BLaER1 treated with 17β-estradiol and CSF1 and Interleukin-3, amounts not matched to agents 10 nM and 100 nM (cell line): ENCODE measurements around the gene LOXL3.
A peak's percentile ranks its signal among the peaks of the same experiment; 100 is the strongest.

ENCODE experiments used
- H3K27ac ChIP-seq, 11 experiments: shearing (Covaris generic); formaldehyde crosslinking; 2 replicates each; pipeline ENCODE4 v1.8.1; 2022
- H3K27me3 ChIP-seq, 11 experiments: shearing (Covaris generic); formaldehyde crosslinking; 2 replicates each; pipeline ENCODE4 v1.8.1; 2022
- H3K36me3 ChIP-seq, 11 experiments: shearing (Covaris generic); formaldehyde crosslinking; 2 replicates each; pipeline ENCODE4 v1.8.1; 2022
- H3K4me1 ChIP-seq, 10 experiments: shearing (Covaris generic); formaldehyde crosslinking; 2 replicates each; pipeline ENCODE4 v1.8.1; 2022
- H3K4me2 ChIP-seq, 11 experiments: shearing (Covaris generic); formaldehyde crosslinking; 2 replicates each; pipeline ENCODE4 v1.8.1; 2022
- H3K4me3 ChIP-seq, 10 experiments: shearing (Covaris generic); formaldehyde crosslinking; 2 replicates each; pipeline ENCODE4 v1.8.1; 2022
- H3K9ac ChIP-seq, 11 experiments: shearing (Covaris generic); formaldehyde crosslinking; 2 replicates each; pipeline ENCODE4 v1.8.1; 2022
- H3K9me3 ChIP-seq, 11 experiments: shearing (Covaris generic); formaldehyde crosslinking; replicated peaks in 1 of 11; 2 replicates each; pipeline ENCODE4 v1.8.1; 2022
- H4K20me1 ChIP-seq, 11 experiments: shearing (Covaris generic); formaldehyde crosslinking; 2 replicates each; pipeline ENCODE4 v1.8.1; 2022
- Cebpa-rat ChIP-seq, 11 experiments: shearing (Covaris generic); IDR thresholded peaks; 2 replicates each; pipeline ENCODE4 v1.8.1; 2022

The LOXL3 gene

GRCh38 chr2:74505448-74506246 is 48.1 kb downstream of the LOXL3 start:
- Histone ChIP-seq H3K27me3 (peaks cover 49 to 83% (median 79%) of the 10 kb centered on the region in 11 experiments), H3K4me1 (peaks cover 28 to 61% (median 42%) of the 10 kb centered on the region in 10 experiments), H3K9ac (peak overlapping the region in 4 of 11 experiments; percentile 15 to 96 (median 40); a peak in 3 of 22 replicates), H3K4me2 (peak overlapping the region; percentile 81 to 100 (median 95)), H3K27ac (no peak overlapping the region), H3K4me3 (peak overlapping the region in 7 of 10 experiments; percentile 19 to 80 (median 73); a peak in 11 of 20 replicates), H3K9me3 (no peaks in the 10 kb centered on the region), H3K36me3 (peaks cover 11 to 24% (median 18%) of the 10 kb centered on the region in 11 experiments; a peak in 21 of 22 replicates), H4K20me1 (peaks cover 0 to 28% (median 5%) of the 10 kb centered on the region in 11 experiments; a peak in 9 of 22 replicates)
- no peak for TF ChIP-seq Cebpa-rat (IDR thresholded peaks at IDR 0.05)

DNA sequence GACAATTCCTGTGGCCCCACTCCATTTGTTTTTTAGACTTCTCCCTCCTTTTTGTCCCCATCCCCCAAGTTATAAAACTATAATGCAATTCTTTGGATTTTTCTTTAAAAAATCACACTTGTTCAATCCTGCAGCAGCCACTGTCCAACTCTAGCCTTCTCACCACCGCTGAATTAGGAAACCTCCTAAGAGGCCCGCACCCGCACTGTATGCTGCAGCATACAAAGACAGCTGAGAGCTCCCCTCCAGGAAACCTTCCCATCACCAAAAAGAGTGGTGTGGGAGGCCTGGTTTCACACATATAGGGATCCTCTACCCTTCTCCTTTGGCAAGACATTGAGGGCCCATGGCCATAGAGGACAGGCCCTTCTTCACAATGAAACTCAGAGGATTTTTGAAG is 49.2 kb downstream of the LOXL3 start:
- Histone ChIP-seq H3K36me3 (peaks cover 11 to 24% (median 18%) of the 10 kb centered on the region in 11 experiments; a peak in 21 of 22 replicates), H3K27ac (no peak overlapping the region), H3K4me2 (peak overlapping the region in 4 of 11 experiments; percentile 94 to 100 (median 98); a peak in 6 of 22 replicates), H3K4me3 (peak overlapping the region in 2 of 10 experiments; percentile 51 to 53; a peak in 3 of 20 replicates), H3K27me3 (peaks cover 49 to 83% (median 79%) of the 10 kb centered on the region in 11 experiments), H3K9ac (no peak overlapping the region), H4K20me1 (peaks cover 0 to 38% (median 7%) of the 10 kb centered on the region in 11 experiments; a peak in 11 of 22 replicates), H3K9me3 (no peaks in the 10 kb centered on the region), H3K4me1 (peaks cover 28 to 61% (median 42%) of the 10 kb centered on the region in 10 experiments)
- TF ChIP-seq Cebpa-rat (IDR thresholded peaks at IDR 0.05) = no peak

DNA sequence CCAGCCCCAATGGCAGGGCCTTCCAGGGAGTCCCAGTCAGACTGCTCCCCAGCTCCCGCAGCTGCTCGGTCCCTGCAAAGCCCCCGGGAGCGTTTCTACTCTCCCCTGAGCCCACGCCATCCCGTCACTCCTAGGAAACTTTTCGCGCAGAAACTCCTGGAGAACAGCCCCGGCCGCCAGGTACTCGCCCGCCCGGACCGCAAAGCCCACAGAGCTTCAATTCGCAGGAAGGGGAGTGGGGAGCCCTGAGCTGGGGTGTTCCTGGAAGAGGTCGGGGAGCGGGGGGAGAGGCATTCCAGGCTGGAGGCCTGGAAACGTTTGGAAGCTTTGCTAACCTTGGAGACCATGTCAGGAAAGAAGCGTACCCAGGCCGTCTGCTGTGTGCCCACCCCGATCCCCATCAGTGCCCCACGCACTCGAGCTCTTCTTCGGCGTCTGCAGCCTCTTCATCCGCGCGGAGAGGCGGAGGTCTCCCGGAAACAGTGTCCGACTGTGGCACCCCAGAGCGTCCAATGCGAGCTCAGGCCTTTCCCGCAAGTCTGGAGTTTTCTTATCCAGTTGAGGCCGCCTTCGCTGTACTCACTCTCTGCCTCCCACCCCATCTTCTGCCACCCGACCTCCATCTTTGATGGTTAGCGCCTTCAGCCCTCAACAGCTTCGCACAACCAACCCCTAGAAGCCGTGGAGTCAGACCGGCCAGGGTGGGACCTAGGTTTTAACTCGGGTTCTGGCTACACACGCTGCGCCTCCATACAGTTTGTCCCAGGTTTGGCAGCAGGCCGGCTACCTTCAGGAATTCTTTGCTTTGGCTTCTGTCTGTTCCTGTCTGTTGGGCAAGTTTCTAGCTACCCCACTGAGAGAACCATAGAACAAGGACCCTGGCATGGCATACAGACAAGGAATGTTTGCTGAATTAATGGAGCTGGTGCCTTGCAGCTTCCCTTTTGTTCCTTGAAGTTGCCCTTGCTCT is 50.0 kb downstream of the LOXL3 start:
- H3K27ac ChIP-seq = peak overlapping the region in 4 of 11 experiments; percentile 52 to 80 (median 67); a peak in 7 of 22 replicates
- peak overlapping the region in 8 of 10 experiments; percentile 3 to 65 (median 44); a peak in 12 of 20 replicates for H3K4me3 ChIP-seq

GRCh38 chr2:74502720-74503505 is 50.8 kb downstream of the LOXL3 start:
- peak overlapping the region in 9 of 10 experiments; percentile 3 to 65 (median 37); a peak in 13 of 20 replicates for H3K4me3 ChIP-seq
- H3K9ac ChIP-seq = peak overlapping the region in 6 of 11 experiments; percentile 2 to 84 (median 61); a peak in 9 of 22 replicates
- TF ChIP-seq Cebpa-rat (IDR thresholded peaks at IDR 0.05) = no peak
- H3K36me3 ChIP-seq = peaks cover 11 to 24% (median 18%) of the 10 kb centered on the region in 11 experiments; a peak in 21 of 22 replicates
- H3K4me2 ChIP-seq = peak overlapping the region; percentile 25 to 100 (median 67)
- H4K20me1 ChIP-seq = peaks cover 0 to 49% (median 13%) of the 10 kb centered on the region in 11 experiments; a peak in 12 of 22 replicates
- H3K27me3 ChIP-seq = peaks cover 65 to 83% (median 80%) of the 10 kb centered on the region in 11 experiments
- peaks cover 22 to 65% (median 37%) of the 10 kb centered on the region in 10 experiments for H3K4me1 ChIP-seq
- peak overlapping the region in 4 of 11 experiments; percentile 52 to 80 (median 67); a peak in 7 of 22 replicates for H3K27ac ChIP-seq
- H3K9me3 ChIP-seq = peaks cover 0 to 10% (median 0%) of the 10 kb centered on the region in 11 experiments; a peak in 1 of 22 replicates

More for the DNA sequence above, 50.0 kb downstream of the LOXL3 start:
- H3K9ac ChIP-seq = peak overlapping the region in 4 of 11 experiments; percentile 60 to 84 (median 70); a peak in 8 of 22 replicates
- H3K27me3 ChIP-seq = peaks cover 56 to 83% (median 80%) of the 10 kb centered on the region in 11 experiments
- H4K20me1 ChIP-seq = peaks cover 0 to 46% (median 10%) of the 10 kb centered on the region in 11 experiments; a peak in 11 of 22 replicates
- TF ChIP-seq Cebpa-rat (IDR thresholded peaks at IDR 0.05) = no peak
- peaks cover 0 to 7% (median 0%) of the 10 kb centered on the region in 11 experiments; a peak in 1 of 22 replicates for H3K9me3 ChIP-seq
- H3K4me2 ChIP-seq = peak overlapping the region; percentile 25 to 100 (median 67); a peak in 20 of 22 replicates
- H3K4me1 ChIP-seq = peaks cover 28 to 61% (median 42%) of the 10 kb centered on the region in 10 experiments
- peaks cover 11 to 24% (median 18%) of the 10 kb centered on the region in 11 experiments; a peak in 21 of 22 replicates for H3K36me3 ChIP-seq

DNA sequence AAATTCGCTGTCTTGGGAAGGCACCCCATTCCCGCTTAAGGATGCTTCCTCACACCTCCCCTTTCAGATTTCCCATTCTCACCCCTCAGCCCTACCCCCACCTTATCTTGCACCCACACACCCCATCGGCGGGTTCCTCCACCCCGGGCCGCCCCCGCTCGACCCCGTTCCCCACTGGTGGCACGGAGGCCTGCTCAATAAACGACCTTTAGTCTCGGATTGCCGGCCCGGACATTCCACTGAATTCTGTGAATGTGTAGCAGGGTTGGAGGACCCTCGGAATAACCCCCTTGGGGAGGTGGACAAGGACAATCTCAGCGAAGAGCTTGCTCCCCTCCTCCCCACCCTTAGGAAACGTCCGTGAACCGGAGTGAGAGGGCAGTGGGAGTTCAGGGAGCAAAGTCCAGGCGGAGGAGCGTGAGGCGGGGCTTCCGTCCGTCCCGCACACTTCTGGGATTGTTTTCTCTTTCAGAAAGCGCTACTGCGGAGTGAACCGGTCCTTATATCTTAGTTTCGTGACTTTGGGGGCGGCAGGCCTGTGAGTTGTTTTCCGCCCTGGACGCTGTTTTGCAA is 51.5 kb downstream of the LOXL3 start:
- Histone ChIP-seq H3K27ac (peak overlapping the region in 2 of 11 experiments; percentile 70 to 80; a peak in 3 of 22 replicates), H3K36me3 (peaks cover 11 to 24% (median 18%) of the 10 kb centered on the region in 11 experiments; a peak in 21 of 22 replicates), H3K9ac (peak overlapping the region in 3 of 11 experiments; percentile 60 to 84 (median 77); a peak in 4 of 22 replicates), H3K4me1 (peaks cover 20 to 64% (median 34%) of the 10 kb centered on the region in 10 experiments), H3K9me3 (peaks cover 0 to 10% (median 0%) of the 10 kb centered on the region in 11 experiments; a peak in 1 of 22 replicates), H4K20me1 (peaks cover 0 to 55% (median 15%) of the 10 kb centered on the region in 11 experiments; a peak in 13 of 22 replicates), H3K4me2 (peak overlapping the region in 8 of 11 experiments; percentile 39 to 100 (median 79); a peak in 13 of 22 replicates), H3K4me3 (peak overlapping the region in 6 of 10 experiments; percentile 32 to 65 (median 52); a peak in 9 of 20 replicates), H3K27me3 (peaks cover 71 to 89% (median 87%) of the 10 kb centered on the region in 11 experiments)
- no peak for TF ChIP-seq Cebpa-rat (IDR thresholded peaks at IDR 0.05)

- Histone ChIP-seq H3K27me3 (peaks cover 79 to 96% (median 94%) of the 10 kb centered on the region in 11 experiments), H3K4me2 (peak overlapping the region in 3 of 11 experiments; percentile 94 to 100 (median 98); a peak in 4 of 22 replicates)
Observed at GRCh38 chr2:74501335-74502071, 52.2 kb downstream of the LOXL3 start.

More at GRCh38 chr2:74501335-74502071, 52.2 kb downstream of the LOXL3 start:
- no peak overlapping the region for H3K9ac ChIP-seq
- peaks cover 11 to 27% (median 18%) of the 10 kb centered on the region in 11 experiments; a peak in 21 of 22 replicates for H3K36me3 ChIP-seq
- no peak for TF ChIP-seq Cebpa-rat (IDR thresholded peaks at IDR 0.05)
- peaks cover 0 to 55% (median 17%) of the 10 kb centered on the region in 11 experiments; a peak in 14 of 22 replicates for H4K20me1 ChIP-seq
- no peak overlapping the region for H3K27ac ChIP-seq
- peak overlapping the region in 1 of 10 experiments; percentile 53; a peak in 1 of 20 replicates for H3K4me3 ChIP-seq
- H3K9me3 ChIP-seq = peaks cover 0 to 10% (median 0%) of the 10 kb centered on the region in 11 experiments; a peak in 1 of 22 replicates
- H3K4me1 ChIP-seq = peaks cover 14 to 60% (median 29%) of the 10 kb centered on the region in 10 experiments
